HepG2 (cell line): ENCODE measurements around the gene CCSER1. TPM values are rescaled to one million over a fixed set of nuclear protein-coding genes. Genes with fewer than 3 reads are reported as not detected.

Experiments
- ATAC-seq: fragments of 200-7000 bp; cut with Tn5 transposase; 3 replicates; pipeline ENCODE4 v1.9.1; 2020; ENCODE audit warnings: mild to moderate bottlenecking, moderate library complexity
- BruUV-seq: library from RNA; stranded (reverse); fragments of 400-500 nt; replicated peaks from 2 replicates; lab custom pipeline; 2021; lab: Mats Ljungman, UMichigan
- CTCF ChIA-PET: fragments of 300-600 bp; formaldehyde crosslinking; extraction: SDS; loops from one replicate; lab custom pipeline; 2021; ENCODE audit warnings: low total read pairs, inconsistent platforms, low intra/inter-chr PET ratio; lab: Yijun Ruan, JAX
- POLR2A ChIA-PET: fragments of 350-600 bp; sonication (Branson Sonifier 250); formaldehyde crosslinking; loops from one replicate; lab custom pipeline; 2020; ENCODE audit warnings: antibody characterized with exemption, inconsistent platforms; lab: Yijun Ruan, JAX
- DNase-seq: peaks from one replicate; pipeline ENCODE4 v3.0.0-alpha.2; 2015; ENCODE audit warnings: low spot score
- FAIRE-seq: peaks from 3 replicates; lab custom pipeline; 2011; peaks lifted over from hg19 to GRCh38; lab: Jason Lieb, UNC
- H2AFZ ChIP-seq: one replicate; pipeline ENCODE4 v1.6.1; 2011; ENCODE audit warnings: low read length, inconsistent platforms
- H3K27ac ChIP-seq: fragments of 300-600 bp; 3 replicates; pipeline ENCODE4 v1.8.0; 2011; ENCODE audit warnings: mixed run types, mild to moderate bottlenecking, mixed read lengths, low read length, inconsistent platforms; ENCODE audit not compliant: insufficient read depth; ENCODE audit errors: extremely low read length
- H3K27me3 ChIP-seq, 2 experiments: fragments of 200-600 bp in 1 of 2; 2 replicates in 1 of 2; 3 replicates in 1 of 2; pipeline versions ENCODE4 v1.6.0 to v1.8.0; 2011; ENCODE audit warnings: low read length in 2 of 2, mild to moderate bottlenecking in 2 of 2, moderate library complexity in 2 of 2, inconsistent platforms in 1 of 2; ENCODE audit not compliant: insufficient read depth in 2 of 2, control insufficient read depth in 1 of 2
- H3K36me3 ChIP-seq, 2 experiments: fragments of 200-600 bp in 1 of 2; replicated peaks in 1 of 2; 2 replicates in 1 of 2; 3 replicates in 1 of 2; pipeline versions ENCODE4 v1.5.1 to v1.8.0; 2011; ENCODE audit warnings: low read length in 2 of 2, inconsistent platforms in 1 of 2; ENCODE audit not compliant: insufficient read depth in 2 of 2, control insufficient read depth in 1 of 2
- H3K4me1 ChIP-seq: 2 replicates; pipeline ENCODE4 v1.5.1; 2012; ENCODE audit warnings: low read length, inconsistent platforms; ENCODE audit not compliant: insufficient read depth
- H3K4me2 ChIP-seq: 2 replicates; pipeline ENCODE4 v1.6.0; 2011; ENCODE audit warnings: low read depth, low read length, inconsistent platforms
- H3K4me3 ChIP-seq, 3 experiments: fragments of 200-600 bp in 1 of 3; sonication (generic), shearing (Covaris generic) in 1 of 3; replicated peaks in 1 of 3; 2 replicates each; pipeline ENCODE4 v1.5.1; 2011 to 2016; ENCODE audit warnings: low read length in 3 of 3, inconsistent platforms in 2 of 3, low read depth in 2 of 3, mild to moderate bottlenecking in 2 of 3, control low read depth in 1 of 3, mixed read lengths in 1 of 3; ENCODE audit not compliant: insufficient read depth in 1 of 3
- H3K79me2 ChIP-seq: one replicate; pipeline ENCODE4 v1.6.1; 2011; ENCODE audit warnings: low read length, inconsistent platforms; ENCODE audit not compliant: insufficient read depth
- H3K9ac ChIP-seq: 2 replicates; pipeline ENCODE4 v1.6.0; 2011; ENCODE audit warnings: mild to moderate bottlenecking, low read depth, low read length, inconsistent platforms; ENCODE audit not compliant: insufficient read depth
- H3K9me3 ChIP-seq: 2 replicates; pipeline ENCODE4 v1.5.1; 2012; ENCODE audit warnings: mild to moderate bottlenecking, low read length
- H4K20me1 ChIP-seq: 2 replicates; pipeline ENCODE4 v1.6.0; 2011; ENCODE audit warnings: inconsistent platforms, mild to moderate bottlenecking, low read length, moderate library complexity; ENCODE audit not compliant: insufficient read depth
- CBX5 ChIP-seq: sonication (generic); formaldehyde crosslinking; IDR thresholded peaks from 2 replicates; pipeline ENCODE4 v1.4.0; 2020; ENCODE audit warnings: missing genetic modification reagents, borderline replicate concordance
- KAT7 ChIP-seq: IDR thresholded peaks from 2 replicates; pipeline ENCODE4 v1.6.1; 2018; ENCODE audit warnings: borderline replicate concordance, missing compliant biosample characterization
- MAZ ChIP-seq, 2 experiments: sonication (generic) in 1 of 2; formaldehyde crosslinking in 1 of 2; IDR thresholded peaks; 2 replicates each; pipeline versions ENCODE4 v1.5.0 to v1.6.1; 2012 to 2020; ENCODE audit warnings: low read depth in 2 of 2, mild to moderate bottlenecking in 2 of 2, borderline replicate concordance in 1 of 2, improper control_type of control experiment in 1 of 2, low read length in 1 of 2, missing genetic modification reagents in 1 of 2, moderate library complexity in 1 of 2
- NFRKB ChIP-seq: fragments of 450-650 bp; IDR thresholded peaks from 2 replicates; pipeline ENCODE4 v1.6.1; 2017
- ONECUT2 ChIP-seq: sonication (generic); formaldehyde crosslinking; IDR thresholded peaks from 2 replicates; pipeline ENCODE4 v1.4.0; 2020; ENCODE audit warnings: missing genetic modification reagents
- SIN3A ChIP-seq: IDR thresholded peaks from 2 replicates; pipeline ENCODE4 v1.6.1; 2011; ENCODE audit warnings: low read depth, mild to moderate bottlenecking, control low read depth, low read length, borderline replicate concordance
- ZFP36 ChIP-seq: fragments of 150-350 bp; IDR thresholded peaks from 2 replicates; pipeline ENCODE4 v1.6.1; 2018; ENCODE audit warnings: borderline replicate concordance, low read length, low read depth; ENCODE audit not compliant: partially characterized antibody
- ZNF292 ChIP-seq: sonication (generic); formaldehyde crosslinking; IDR thresholded peaks from 2 replicates; pipeline ENCODE4 v1.8.1; 2022; ENCODE audit warnings: mild to moderate bottlenecking, low read depth, missing genetic modification reagents, borderline replicate concordance
- WGBS: methylation state at CpG from one replicate; pipeline ENCODE4 v1.1.6; 2017; ENCODE audit warnings: low lambda C conversion rate; 5-methylcytosine and 5-hydroxymethylcytosine counted together
- in situ Hi-C: cut with HindIII; loops from 2 replicates; pipeline ENCODE4 v1.10.0; 2017; ENCODE audit warnings: low pct_unique_long_range_greater_than_20kb; ENCODE audit not compliant: extremely low pct_ligation_motif_present
- intact Hi-C: fragments of 100-400 bp; cut with micrococcal nuclease; formaldehyde crosslinking; loops from one replicate; pipeline ENCODE4 v1.10.0; 2022; ENCODE audit not compliant: unreplicated experiment
- polyA plus RNA-seq, 8 experiments: library from polyadenylated mRNA; depleted of rRNA in 3 of 8; stranded (reverse) in 7 of 8; unstranded in 1 of 8; fragments of >200 nt; fragmentation: Illumina TruSeq in 4 of 8; extraction: Trizol in 4 of 8; gene quantifications; 2 replicates each; pipeline versions ENCODE4 v1.2.1 to v1.2.3, GENCODE V29; 2011 to 2016; ENCODE audit warnings: low read depth in 4 of 8, missing spikeins in 1 of 8, mixed read lengths in 1 of 8; ENCODE audit not compliant: insufficient read depth in 1 of 8
- total RNA-seq, 5 experiments: library from RNA; depleted of rRNA; stranded (reverse); fragments of >200 nt; fragmentation: Illumina TruSeq; extraction: Trizol; gene quantifications; 2 replicates each; pipeline ENCODE4 v1.2.3, GENCODE V29; 2016; ENCODE audit warnings: low read depth in 1 of 5
- TF ChIP-seq, protein P1 (sequence below): sonication (generic); formaldehyde crosslinking; IDR thresholded peaks from 2 replicates; pipeline ENCODE4 v1.5.1; 2020; ENCODE audit warnings: mild to moderate bottlenecking, missing genetic modification reagents
- TF ChIP-seq, protein P2 (sequence below): sonication (generic); formaldehyde crosslinking; IDR thresholded peaks from 2 replicates; pipeline ENCODE4 v1.5.1; 2020; ENCODE audit warnings: missing genetic modification reagents, mild to moderate bottlenecking, borderline replicate concordance

Gene CCSER1
- total and polyA plus RNA-seq, 2 of the 13 experiments (the other 11 are each of a cell fraction or from before 2014, with no cell fraction given): not detected

DNA sequence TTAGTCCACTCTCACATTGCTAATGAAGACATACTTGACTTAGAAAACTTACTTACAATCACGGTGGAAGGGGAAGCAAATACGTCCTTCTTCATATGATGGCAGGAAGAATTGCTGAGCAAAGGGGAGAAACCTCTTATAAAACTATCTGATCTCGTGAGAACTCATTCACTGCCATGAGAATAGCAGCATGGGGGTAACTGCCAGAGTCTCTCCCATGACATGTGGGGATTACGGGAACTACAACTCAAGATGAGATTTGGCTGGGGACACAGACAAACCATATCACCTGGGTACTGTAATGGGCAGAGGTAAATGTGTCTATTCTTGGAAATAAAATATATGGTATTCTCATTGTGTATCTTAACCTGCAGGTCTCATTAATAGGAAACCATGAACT lies 1464.9 kb downstream of the CCSER1 start:
- POLR2A ChIA-PET: no interaction called here
- no peaks in the 10 kb centered on the region for H3K36me3 ChIP-seq
- 1% methylated on average over 4 of the region's 4 CpGs for WGBS
- FAIRE-seq (no peak), DNase-seq (no peak), ATAC-seq (no peak)
- H3K4me1 ChIP-seq: no peaks in the 10 kb centered on the region
- H3K27me3 ChIP-seq: no peaks in the 10 kb centered on the region
- CTCF ChIA-PET: no interaction called here
- intact Hi-C loops (no loop called here), in situ Hi-C loops (no loop called here)
- no peaks in the 10 kb centered on the region for H3K9me3 ChIP-seq
- no peak overlapping the region for H3K27ac ChIP-seq
- no peaks in the 10 kb centered on the region for H4K20me1 ChIP-seq
- no peak overlapping the region for H3K4me3 ChIP-seq
- no peak overlapping the region for H3K4me2 ChIP-seq
- no peaks in the 10 kb centered on the region for H3K79me2 ChIP-seq
- no peak overlapping the region for H2AFZ ChIP-seq
- TF ChIP-seq, protein P1, sequence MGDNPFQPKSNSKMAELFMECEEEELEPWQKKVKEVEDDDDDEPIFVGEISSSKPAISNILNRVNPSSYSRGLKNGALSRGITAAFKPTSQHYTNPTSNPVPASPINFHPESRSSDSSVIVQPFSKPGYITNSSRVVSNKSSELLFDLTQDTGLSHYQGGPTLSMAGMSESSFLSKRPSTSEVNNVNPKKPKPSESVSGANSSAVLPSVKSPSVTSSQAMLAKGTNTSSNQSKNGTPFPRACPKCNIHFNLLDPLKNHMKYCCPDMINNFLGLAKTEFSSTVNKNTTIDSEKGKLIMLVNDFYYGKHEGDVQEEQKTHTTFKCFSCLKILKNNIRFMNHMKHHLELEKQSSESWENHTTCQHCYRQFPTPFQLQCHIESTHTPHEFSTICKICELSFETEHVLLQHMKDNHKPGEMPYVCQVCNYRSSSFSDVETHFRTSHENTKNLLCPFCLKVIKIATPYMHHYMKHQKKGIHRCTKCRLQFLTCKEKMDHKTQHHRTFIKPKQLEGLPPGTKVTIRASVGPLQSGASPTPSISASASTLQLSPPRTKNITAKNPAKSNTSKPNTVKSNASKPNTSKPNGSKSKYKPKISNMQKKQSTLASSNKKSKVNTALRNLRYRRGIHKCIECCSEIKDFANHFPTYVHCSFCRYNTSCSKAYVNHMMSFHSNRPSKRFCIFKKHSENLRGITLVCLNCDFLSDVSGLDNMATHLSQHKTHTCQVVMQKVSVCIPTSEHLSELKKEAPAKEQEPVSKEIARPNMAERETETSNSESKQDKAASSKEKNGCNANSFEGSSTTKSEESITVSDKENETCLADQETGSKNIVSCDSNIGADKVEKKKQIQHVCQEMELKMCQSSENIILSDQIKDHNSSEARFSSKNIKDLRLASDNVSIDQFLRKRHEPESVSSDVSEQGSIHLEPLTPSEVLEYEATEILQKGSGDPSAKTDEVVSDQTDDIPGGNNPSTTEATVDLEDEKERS (CRISPR knock-in tag): no peak
- TF ChIP-seq, protein P2, sequence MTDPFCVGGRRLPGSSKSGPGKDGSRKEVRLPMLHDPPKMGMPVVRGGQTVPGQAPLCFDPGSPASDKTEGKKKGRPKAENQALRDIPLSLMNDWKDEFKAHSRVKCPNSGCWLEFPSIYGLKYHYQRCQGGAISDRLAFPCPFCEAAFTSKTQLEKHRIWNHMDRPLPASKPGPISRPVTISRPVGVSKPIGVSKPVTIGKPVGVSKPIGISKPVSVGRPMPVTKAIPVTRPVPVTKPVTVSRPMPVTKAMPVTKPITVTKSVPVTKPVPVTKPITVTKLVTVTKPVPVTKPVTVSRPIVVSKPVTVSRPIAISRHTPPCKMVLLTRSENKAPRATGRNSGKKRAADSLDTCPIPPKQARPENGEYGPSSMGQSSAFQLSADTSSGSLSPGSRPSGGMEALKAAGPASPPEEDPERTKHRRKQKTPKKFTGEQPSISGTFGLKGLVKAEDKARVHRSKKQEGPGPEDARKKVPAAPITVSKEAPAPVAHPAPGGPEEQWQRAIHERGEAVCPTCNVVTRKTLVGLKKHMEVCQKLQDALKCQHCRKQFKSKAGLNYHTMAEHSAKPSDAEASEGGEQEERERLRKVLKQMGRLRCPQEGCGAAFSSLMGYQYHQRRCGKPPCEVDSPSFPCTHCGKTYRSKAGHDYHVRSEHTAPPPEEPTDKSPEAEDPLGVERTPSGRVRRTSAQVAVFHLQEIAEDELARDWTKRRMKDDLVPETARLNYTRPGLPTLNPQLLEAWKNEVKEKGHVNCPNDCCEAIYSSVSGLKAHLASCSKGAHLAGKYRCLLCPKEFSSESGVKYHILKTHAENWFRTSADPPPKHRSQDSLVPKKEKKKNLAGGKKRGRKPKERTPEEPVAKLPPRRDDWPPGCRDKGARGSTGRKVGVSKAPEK (CRISPR knock-in tag): no peak
- TF ChIP-seq ZNF292 (CRISPR knock-in tag): no peak
- no peak for TF ChIP-seq CBX5
- TF ChIP-seq SIN3A: no peak
- TF ChIP-seq ONECUT2: no peak
- TF ChIP-seq ZFP36: no peak
- no peak for TF ChIP-seq NFRKB
- no peak for TF ChIP-seq MAZ (IDR thresholded peaks at IDR 0.05; ENCODE audit: borderline replicate concordance, low read depth, low read length)
- TF ChIP-seq MAZ (CRISPR knock-in tag; IDR thresholded peaks at IDR 0.05; ENCODE audit: low read depth): no peak
- TF ChIP-seq KAT7: no peak
- H3K9ac ChIP-seq: no peak overlapping the region
- no TSS peak for BruUV-seq
